ENCODE results near the gene PRR23E. TPM values are rescaled to one million over a fixed set of nuclear protein-coding genes. Genes with fewer than 3 reads are reported as not detected.

The PRR23E gene
- total RNA-seq, 1 experiment from 2014 or later: not detected

DNA sequence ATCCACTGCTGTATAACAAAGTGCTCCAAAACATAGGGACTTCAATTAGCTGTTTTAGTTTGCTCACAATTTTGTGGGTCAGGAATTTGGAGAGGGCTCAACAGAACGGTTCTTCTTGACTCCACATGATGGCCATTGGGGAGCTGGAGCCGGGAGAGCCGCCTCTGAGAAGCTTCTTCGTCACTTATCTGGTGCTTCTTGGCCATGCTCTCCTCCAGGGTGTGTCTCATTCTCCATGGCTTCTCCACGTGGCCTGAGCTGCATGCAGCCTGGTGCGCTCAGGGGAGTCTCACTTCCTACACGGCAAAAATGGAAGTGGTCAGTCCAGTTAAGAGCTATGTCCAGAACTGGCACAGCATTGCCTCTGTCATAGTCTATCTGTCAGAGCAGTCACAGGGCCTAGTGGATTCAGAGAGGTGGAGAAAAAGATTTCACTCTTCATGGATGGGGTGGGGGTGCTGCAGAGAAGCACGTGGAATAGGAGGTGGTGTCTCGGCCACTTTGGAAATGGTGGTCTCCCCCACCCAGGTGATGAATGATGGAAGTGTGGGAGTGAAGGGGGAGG is 26.3 kb upstream of the PRR23E start:
- H4K20me1 ChIP-seq (ENCODE audit: low read length): no peaks in the 10 kb centered on the region
- H2AFZ ChIP-seq (ENCODE audit: low read length): no peak overlapping the region
- intact Hi-C loops (cut with micrococcal nuclease): no loop called here
- no TSS peak for BruUV-seq (replicated peaks)
- no peak overlapping the region for H3K4me2 ChIP-seq (ENCODE audit: low read length)
- no peak overlapping the region for H3K27ac ChIP-seq (ENCODE audit: low read length)
- no peak overlapping the region for H3K4me3 ChIP-seq (ENCODE audit: low read length)
- ATAC-seq (no peak), DNase-seq (no peak)
- no peaks in the 10 kb centered on the region for H3K4me1 ChIP-seq (ENCODE audit: insufficient read depth, low read length)
- CTCF ChIA-PET: no interaction called here
- H3K9me3 ChIP-seq (ENCODE audit: low read length): no peaks in the 10 kb centered on the region
- no peaks in the 10 kb centered on the region for H3K79me2 ChIP-seq (ENCODE audit: low read length)
- TF ChIP-seq, protein P1, sequence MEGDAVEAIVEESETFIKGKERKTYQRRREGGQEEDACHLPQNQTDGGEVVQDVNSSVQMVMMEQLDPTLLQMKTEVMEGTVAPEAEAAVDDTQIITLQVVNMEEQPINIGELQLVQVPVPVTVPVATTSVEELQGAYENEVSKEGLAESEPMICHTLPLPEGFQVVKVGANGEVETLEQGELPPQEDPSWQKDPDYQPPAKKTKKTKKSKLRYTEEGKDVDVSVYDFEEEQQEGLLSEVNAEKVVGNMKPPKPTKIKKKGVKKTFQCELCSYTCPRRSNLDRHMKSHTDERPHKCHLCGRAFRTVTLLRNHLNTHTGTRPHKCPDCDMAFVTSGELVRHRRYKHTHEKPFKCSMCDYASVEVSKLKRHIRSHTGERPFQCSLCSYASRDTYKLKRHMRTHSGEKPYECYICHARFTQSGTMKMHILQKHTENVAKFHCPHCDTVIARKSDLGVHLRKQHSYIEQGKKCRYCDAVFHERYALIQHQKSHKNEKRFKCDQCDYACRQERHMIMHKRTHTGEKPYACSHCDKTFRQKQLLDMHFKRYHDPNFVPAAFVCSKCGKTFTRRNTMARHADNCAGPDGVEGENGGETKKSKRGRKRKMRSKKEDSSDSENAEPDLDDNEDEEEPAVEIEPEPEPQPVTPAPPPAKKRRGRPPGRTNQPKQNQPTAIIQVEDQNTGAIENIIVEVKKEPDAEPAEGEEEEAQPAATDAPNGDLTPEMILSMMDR (conservative IDR thresholded peaks at IDR 0.05; ENCODE audit: low read depth, low read length): no peak
- no peak for TF ChIP-seq EZH2 (IDR thresholded peaks at IDR 0.05; ENCODE audit: low read length, unreplicated experiment)
- TF ChIP-seq EZH2phosphoT487 (IDR thresholded peaks at IDR 0.05; ENCODE audit: borderline replicate concordance, low read length): no peak
- H3K36me3 ChIP-seq (ENCODE audit: low read depth, low read length): no peaks in the 10 kb centered on the region
- H3K27me3 ChIP-seq (ENCODE audit: low read length): peaks cover 31% of the 10 kb centered on the region
- POLR2A ChIA-PET (ENCODE audit: unreplicated experiment): no interaction called here
- H3K9me2 ChIP-seq (replicated peaks; ENCODE audit: low read length): no peaks in the 10 kb centered on the region
- no peak overlapping the region for H3K9ac ChIP-seq (ENCODE audit: low read length)
- no peaks in the 10 kb centered on the region for H3F3A ChIP-seq (ENCODE audit: low read length, unreplicated experiment)

- no peaks in the 10 kb centered on the region for H4K20me1 ChIP-seq (ENCODE audit: low read length)
- H3K4me2 ChIP-seq (ENCODE audit: low read length): no peak overlapping the region
- TF ChIP-seq EZH2phosphoT487 (IDR thresholded peaks at IDR 0.05; ENCODE audit: borderline replicate concordance, low read length) (no peak), EZH2 (IDR thresholded peaks at IDR 0.05; ENCODE audit: low read length, unreplicated experiment) (no peak)
- TF ChIP-seq, protein P1 (conservative IDR thresholded peaks at IDR 0.05; ENCODE audit: low read depth, low read length): no peak
- no peaks in the 10 kb centered on the region for H3K4me1 ChIP-seq (ENCODE audit: insufficient read depth, low read length)
- no peak overlapping the region for H2AFZ ChIP-seq (ENCODE audit: low read length)
- no peak overlapping the region for H3K4me3 ChIP-seq (ENCODE audit: low read length)
- no TSS peak for BruUV-seq (replicated peaks)
- H3K9me2 ChIP-seq (replicated peaks; ENCODE audit: low read length): no peaks in the 10 kb centered on the region
- DNase-seq (no peak), ATAC-seq (no peak)
- H3K9me3 ChIP-seq (ENCODE audit: low read length): no peaks in the 10 kb centered on the region
- H3K27ac ChIP-seq (ENCODE audit: low read length): no peak overlapping the region
- no peaks in the 10 kb centered on the region for H3F3A ChIP-seq (ENCODE audit: low read length, unreplicated experiment)
- intact Hi-C loops (cut with micrococcal nuclease): no loop called here
- no peaks in the 10 kb centered on the region for H3K36me3 ChIP-seq (ENCODE audit: low read depth, low read length)
- no peak overlapping the region for H3K9ac ChIP-seq (ENCODE audit: low read length)
- no peaks in the 10 kb centered on the region for H3K79me2 ChIP-seq (ENCODE audit: low read length)
- POLR2A ChIA-PET (ENCODE audit: unreplicated experiment): no interaction called here
- CTCF ChIA-PET: no interaction called here
- H3K27me3 ChIP-seq (ENCODE audit: low read length): peaks cover 31% of the 10 kb centered on the region
Measured at GRCh38 chr3:127167315-127168043, 25.5 kb upstream of the PRR23E start.

DNA sequence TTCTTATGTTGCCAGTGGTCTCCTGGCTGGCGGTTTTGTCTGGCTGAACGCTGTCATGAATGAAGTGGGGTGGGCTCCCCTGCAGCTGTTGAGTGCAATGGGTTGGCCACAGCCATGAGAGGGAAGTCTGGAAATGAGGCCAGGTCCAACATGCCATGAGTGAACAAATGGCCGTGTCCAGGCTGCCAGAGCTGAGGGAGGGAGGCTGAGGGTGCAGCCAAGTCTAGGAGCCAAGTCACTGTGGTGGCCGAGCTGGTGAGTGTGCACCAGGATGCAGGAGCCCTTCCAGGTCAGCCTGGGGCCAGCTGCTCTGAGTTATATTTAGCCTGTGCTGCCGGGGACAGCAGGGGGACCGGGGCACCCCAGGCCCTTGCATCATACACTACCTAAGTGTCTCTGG is 24.7 kb upstream of the PRR23E start:
- DNase-seq: no peak
- H3K4me2 ChIP-seq (ENCODE audit: low read length): no peak overlapping the region
- ChIA-PET POLR2A (ENCODE audit: unreplicated experiment) (no interaction called here), CTCF (no interaction called here)
- no peaks in the 10 kb centered on the region for H3K79me2 ChIP-seq (ENCODE audit: low read length)
- no peak overlapping the region for H3K9ac ChIP-seq (ENCODE audit: low read length)
- no TSS peak for BruUV-seq (replicated peaks)
- H3K9me3 ChIP-seq (ENCODE audit: low read length): no peaks in the 10 kb centered on the region
- H3K9me2 ChIP-seq (replicated peaks; ENCODE audit: low read length): no peaks in the 10 kb centered on the region
- H3K27me3 ChIP-seq (ENCODE audit: low read length): peaks cover 31% of the 10 kb centered on the region
- intact Hi-C loops (cut with micrococcal nuclease): no loop called here
- no peak for TF ChIP-seq EZH2phosphoT487 (IDR thresholded peaks at IDR 0.05; ENCODE audit: borderline replicate concordance, low read length)
- TF ChIP-seq EZH2 (IDR thresholded peaks at IDR 0.05; ENCODE audit: low read length, unreplicated experiment): no peak
- TF ChIP-seq, protein P1 (conservative IDR thresholded peaks at IDR 0.05; ENCODE audit: low read depth, low read length): no peak
- H3K36me3 ChIP-seq (ENCODE audit: low read depth, low read length): no peaks in the 10 kb centered on the region
- no peak overlapping the region for H2AFZ ChIP-seq (ENCODE audit: low read length)
- H4K20me1 ChIP-seq (ENCODE audit: low read length): no peaks in the 10 kb centered on the region
- H3K4me1 ChIP-seq (ENCODE audit: insufficient read depth, low read length): peaks cover 4% of the 10 kb centered on the region; the same call in 1 of the 2 replicates
- H3K27ac ChIP-seq (ENCODE audit: low read length): no peak overlapping the region
- no peak for ATAC-seq
- no peak overlapping the region for H3K4me3 ChIP-seq (ENCODE audit: low read length)
- no peaks in the 10 kb centered on the region for H3F3A ChIP-seq (ENCODE audit: low read length, unreplicated experiment)

Measured in PC-3 (cell line).